GM23248 (cell line): Measurements from ENCODE around the gene TMEM252.

ENCODE experiments used
- EZH2 ChIP-seq: fragments of 200-600 bp; sonication (generic); IDR thresholded peaks from 2 replicates; pipeline ENCODE4 v1.6.1; 2018; ENCODE audit warnings: antibody characterized with exemption, mild to moderate bottlenecking; ENCODE audit not compliant: insufficient read depth, poor library complexity, severe bottlenecking
- EZH2phosphoT487 ChIP-seq: fragments of 200-600 bp; sonication (generic); IDR thresholded peaks from 2 replicates; pipeline ENCODE4 v1.6.1; 2018; ENCODE audit warnings: antibody characterized with exemption, moderate library complexity, mild to moderate bottlenecking, low read depth; ENCODE audit not compliant: insufficient read depth

DNA sequence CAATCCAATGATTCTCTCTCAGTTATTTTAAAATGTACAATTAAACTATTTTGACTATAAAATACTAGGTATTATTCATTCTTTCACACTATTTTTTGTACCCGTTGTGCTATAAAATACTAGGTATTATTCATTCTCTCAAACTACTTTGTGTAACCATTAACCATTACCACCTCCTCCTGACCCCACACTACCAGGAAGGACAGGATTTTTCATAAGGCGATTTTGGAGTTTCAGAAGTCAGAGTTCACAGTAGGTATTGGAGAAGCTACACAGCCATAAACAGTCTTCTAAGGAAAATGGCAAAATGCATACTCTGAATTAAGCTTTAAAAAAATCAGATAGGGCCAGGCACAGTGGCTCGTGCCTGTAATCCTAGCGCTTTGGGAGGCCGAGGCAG is 35.1 kb upstream of the TMEM252 start:
- TF ChIP-seq EZH2 (no peak), EZH2phosphoT487 (no peak)
